Left lung (tissue), 10 donors: Measurements from ENCODE around the gene HDAC7. TPM values are rescaled to one million over a fixed set of nuclear protein-coding genes. Genes with fewer than 3 reads are reported as not detected.

Experiments
- ATAC-seq: fragments of 200-7000 bp; cut with Tn5 transposase; one replicate; pipeline ENCODE4 v1.9.1; 2020; ENCODE audit warnings: moderate library complexity
- DNase-seq, 4 donors: peaks; one replicate each; pipeline ENCODE4 v3.0.0-alpha.2; 2013 to 2020
- H3K27ac ChIP-seq, 2 donors: fragments of 200-600 bp; sonication (generic) in 1 of 2; one replicate each; pipeline versions ENCODE4 v1.5.0 to v1.8.0; 2020 to 2021
- H3K27me3 ChIP-seq, 2 donors: fragments of 200-600 bp; sonication (generic) in 1 of 2; one replicate each; pipeline versions ENCODE4 v1.5.0 to v1.8.0; 2020 to 2021
- H3K36me3 ChIP-seq, 2 donors: fragments of 200-600 bp; sonication (generic) in 1 of 2; one replicate each; pipeline versions ENCODE4 v1.5.0 to v1.8.0; 2020 to 2021
- H3K4me1 ChIP-seq, 2 donors: fragments of 200-600 bp; one replicate each; pipeline ENCODE4 v1.8.0; 2021
- H3K4me3 ChIP-seq, 2 donors: fragments of 200-600 bp; sonication (generic) in 1 of 2; one replicate each; pipeline versions ENCODE4 v1.5.0 to v1.8.0; 2020 to 2021; ENCODE audit warnings: mild to moderate bottlenecking in 1 of 2
- H3K9me3 ChIP-seq, 2 donors: fragments of 200-600 bp; sonication (generic) in 1 of 2; one replicate each; pipeline versions ENCODE4 v1.5.0 to v1.8.0; 2020 to 2021
- intact Hi-C, 2 donors: fragments of 100-400 bp; cut with DNase I; formaldehyde crosslinking; loops; one replicate each; pipeline versions ENCODE4 v1.11.2 to v1.14.2; 2022
- polyA plus RNA-seq, 6 donors: library from polyadenylated mRNA; unstranded; fragments of 120-200 nt; gene quantifications; one replicate each; pipeline ENCODE4 v1.2.1, GENCODE V29; 2013; ENCODE audit not compliant: insufficient read length in 6 of 6
- total RNA-seq, 2 donors: library from RNA; stranded (reverse); fragmentation: NEBNext Ultra II Directional; extraction: Animal tissue kit (Norgen Biotek cat#: 25700); gene quantifications; one replicate each; pipeline ENCODE4 v1.2.1, GENCODE V29; 2021
- TF ChIP-seq, protein P1 (sequence below), 2 donors: fragments of 200-600 bp; sonication (generic) in 1 of 2; IDR thresholded peaks; one replicate each; pipeline versions ENCODE4 v1.5.0 to v1.8.0; 2021; ENCODE audit warnings: antibody characterized with exemption in 2 of 2
- donor health status: DM: no; HTN: yes; CAD: no.
- donor health status: DM: no; HTN: no; CAD: no.

Gene HDAC7
- total and polyA plus RNA-seq, 8 donors: 69.1 to 115 (median 84.1) TPM

DNA sequence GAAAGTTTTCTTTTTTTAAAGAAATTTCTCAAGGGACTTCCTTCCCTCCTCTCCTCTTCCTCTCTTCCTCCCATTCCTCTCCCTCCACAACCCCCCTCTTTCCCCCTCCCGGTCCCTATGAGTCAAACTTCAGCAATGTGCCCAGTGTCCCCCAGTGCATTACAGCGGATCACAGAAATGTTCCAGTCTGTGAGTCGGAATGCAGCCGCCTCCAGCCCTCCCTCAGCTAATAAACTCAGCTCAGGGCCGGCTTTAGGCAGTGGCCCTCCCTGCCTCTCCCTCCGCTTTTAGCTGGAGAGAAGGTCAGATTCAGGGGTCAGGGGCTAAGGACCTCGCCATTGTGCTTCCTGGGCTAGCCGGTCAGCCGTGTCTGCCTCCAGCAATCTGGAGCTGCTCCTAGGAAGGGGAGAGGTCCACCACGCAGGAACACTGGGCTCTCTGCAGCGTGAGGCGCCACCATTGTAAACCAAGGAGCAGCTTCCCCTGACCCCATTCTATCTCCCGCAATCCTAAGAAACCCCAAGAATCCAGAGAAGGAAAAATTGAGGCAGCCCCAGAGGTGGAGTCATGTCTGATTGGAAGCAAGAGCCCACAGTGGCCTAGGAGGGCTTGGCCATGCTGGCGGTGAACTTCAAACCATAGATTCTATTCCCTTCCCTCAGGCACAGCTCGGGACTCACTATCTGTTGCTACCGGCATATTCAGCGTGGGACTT, 1.1 kb upstream of the HDAC7 start:
- ATAC-seq (peak; percentile 68), DNase-seq (peak in 2 of 4 donors; percentile 79 to 83)
- TF ChIP-seq, protein P1, sequence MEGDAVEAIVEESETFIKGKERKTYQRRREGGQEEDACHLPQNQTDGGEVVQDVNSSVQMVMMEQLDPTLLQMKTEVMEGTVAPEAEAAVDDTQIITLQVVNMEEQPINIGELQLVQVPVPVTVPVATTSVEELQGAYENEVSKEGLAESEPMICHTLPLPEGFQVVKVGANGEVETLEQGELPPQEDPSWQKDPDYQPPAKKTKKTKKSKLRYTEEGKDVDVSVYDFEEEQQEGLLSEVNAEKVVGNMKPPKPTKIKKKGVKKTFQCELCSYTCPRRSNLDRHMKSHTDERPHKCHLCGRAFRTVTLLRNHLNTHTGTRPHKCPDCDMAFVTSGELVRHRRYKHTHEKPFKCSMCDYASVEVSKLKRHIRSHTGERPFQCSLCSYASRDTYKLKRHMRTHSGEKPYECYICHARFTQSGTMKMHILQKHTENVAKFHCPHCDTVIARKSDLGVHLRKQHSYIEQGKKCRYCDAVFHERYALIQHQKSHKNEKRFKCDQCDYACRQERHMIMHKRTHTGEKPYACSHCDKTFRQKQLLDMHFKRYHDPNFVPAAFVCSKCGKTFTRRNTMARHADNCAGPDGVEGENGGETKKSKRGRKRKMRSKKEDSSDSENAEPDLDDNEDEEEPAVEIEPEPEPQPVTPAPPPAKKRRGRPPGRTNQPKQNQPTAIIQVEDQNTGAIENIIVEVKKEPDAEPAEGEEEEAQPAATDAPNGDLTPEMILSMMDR (IDR thresholded peaks at IDR 0.05): no peak
- H3K4me3 ChIP-seq: peak overlapping the region; percentile 74 to 82
- no peaks in the 10 kb centered on the region for H3K9me3 ChIP-seq
- H3K27me3 ChIP-seq: no peaks in the 10 kb centered on the region
- intact Hi-C loops: no loop called here
- H3K4me1 ChIP-seq: peaks cover 39 to 88% of the 10 kb centered on the region in 2 donors
- no peaks in the 10 kb centered on the region for H3K36me3 ChIP-seq
- H3K27ac ChIP-seq: peak overlapping the region; percentile 92 to 93

GRCh38 chr12:47819138-47819895, 386 bp downstream of the HDAC7 start:
- peak in 3 of 4 donors; percentile 47 to 95 (median 80) for DNase-seq
- intact Hi-C loops: no loop called here
- TF ChIP-seq, protein P1 (IDR thresholded peaks at IDR 0.05): peak in 1 of 2 donors; percentile 17
- H3K4me3 ChIP-seq: peak overlapping the region; percentile 74 to 82
- H3K9me3 ChIP-seq: no peaks in the 10 kb centered on the region
- peaks cover 0 to 6% of the 10 kb centered on the region in 2 donors for H3K36me3 ChIP-seq
- H3K27me3 ChIP-seq: no peaks in the 10 kb centered on the region
- H3K27ac ChIP-seq: peak overlapping the region; percentile 92 to 93
- H3K4me1 ChIP-seq: peaks cover 44 to 89% of the 10 kb centered on the region in 2 donors
- peak; percentile 51 for ATAC-seq

- DNase-seq: peak in 1 of 4 donors; percentile 86
- Histone ChIP-seq H3K36me3 (peaks cover 0 to 10% of the 10 kb centered on the region in 2 donors), H3K27me3 (no peaks in the 10 kb centered on the region), H3K27ac (peak overlapping the region; percentile 92 to 93), H3K4me1 (peaks cover 47 to 89% of the 10 kb centered on the region in 2 donors), H3K9me3 (no peaks in the 10 kb centered on the region), H3K4me3 (peak overlapping the region; percentile 74 to 82)
- intact Hi-C loops: no loop called here
- peak; percentile 18 for ATAC-seq
- TF ChIP-seq, protein P1 (IDR thresholded peaks at IDR 0.05): no peak
Measured at GRCh38 chr12:47818467-47819137, 1.1 kb downstream of the HDAC7 start.

- Histone ChIP-seq H3K9me3 (no peaks in the 10 kb centered on the region), H3K27me3 (no peaks in the 10 kb centered on the region), H3K27ac (peak overlapping the region; percentile 92 to 93), H3K4me1 (peaks cover 52 to 89% of the 10 kb centered on the region in 2 donors), H3K36me3 (peaks cover 0 to 10% of the 10 kb centered on the region in 2 donors), H3K4me3 (peak overlapping the region; percentile 74 to 82)
- TF ChIP-seq, protein P1 (IDR thresholded peaks at IDR 0.05): no peak
- DNase-seq: no peak
- no peak for ATAC-seq
- intact Hi-C loops: no loop called here
Measured at GRCh38 chr12:47818007-47818376, 1.7 kb downstream of the HDAC7 start.
